Esophagus muscularis mucosa (tissue), 4 donors: ENCODE measurements around the gene ATP1A1.

Source experiments
- CTCF ChIP-seq, 3 experiments: fragments of 200-600 bp in 2 of 3; fragments of 450-650 bp in 1 of 3; sonication (generic) in 2 of 3; IDR thresholded peaks; one replicate each; pipeline ENCODE4 v1.5.1; 2017 to 2019; ENCODE audit warnings: antibody characterized with exemption in 3 of 3, mild to moderate bottlenecking in 2 of 3, moderate library complexity in 1 of 3
- EP300 ChIP-seq: sonication (generic); formaldehyde crosslinking; IDR thresholded peaks from one replicate; pipeline ENCODE4 v1.6.1; 2017; ENCODE audit warnings: antibody characterized with exemption
- POLR2A ChIP-seq: fragments of 450-650 bp; IDR thresholded peaks from one replicate; pipeline ENCODE4 v1.6.1; 2017; ENCODE audit warnings: antibody characterized with exemption, moderate library complexity, mild to moderate bottlenecking, low read depth

GRCh38 chr1:116338400-116338799 lies 34.6 kb upstream of the ATP1A1 start:
- TF ChIP-seq CTCF (IDR thresholded peaks at IDR 0.05) (no peak), EP300 (no peak), POLR2A (no peak)
